ENCODE measurements around the gene SERPINB1.

The SERPINB1 gene

DNA sequence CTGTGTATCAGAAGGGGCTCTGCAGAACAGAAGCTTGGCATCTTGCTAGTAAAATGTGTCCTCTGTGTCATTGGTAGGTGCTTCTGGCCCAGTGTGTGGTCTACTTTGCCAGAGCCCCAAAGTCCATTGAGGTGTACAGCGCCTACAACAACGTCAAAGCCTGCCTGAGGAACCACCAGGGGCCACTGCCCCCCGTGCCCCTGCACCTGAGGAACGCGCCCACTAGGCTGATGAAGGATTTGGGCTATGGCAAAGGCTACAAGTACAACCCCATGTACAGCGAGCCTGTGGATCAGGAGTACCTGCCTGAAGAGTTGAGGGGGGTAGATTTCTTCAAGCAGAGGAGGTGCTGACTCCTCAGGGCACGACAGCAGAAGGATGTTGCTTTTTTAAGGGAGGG lies 56.7 kb downstream of the SERPINB1 start (continued):
- TF ChIP-seq ZBTB21 (tag by site-specific recombination; IDR thresholded peaks at IDR 0.05) (no peak), ZNF157 (tag by site-specific recombination; IDR thresholded peaks at IDR 0.05) (no peak), SP2 (tag by site-specific recombination; IDR thresholded peaks at IDR 0.05) (no peak), ZNF121 (tag by site-specific recombination; IDR thresholded peaks at IDR 0.05) (no peak), ZNF274 (IDR thresholded peaks at IDR 0.05; ENCODE audit: low read length) (no peak), ZNF274 (tag by site-specific recombination; IDR thresholded peaks at IDR 0.05; ENCODE audit: borderline replicate concordance) (no peak), ZNF600 (tag by site-specific recombination; IDR thresholded peaks at IDR 0.05) (no peak), ZNF548 (tag by site-specific recombination; IDR thresholded peaks at IDR 0.05) (no peak), ZNF19 (tag by site-specific recombination; IDR thresholded peaks at IDR 0.05; ENCODE audit: low read depth) (no peak)
- TF ChIP-seq, protein P1, sequence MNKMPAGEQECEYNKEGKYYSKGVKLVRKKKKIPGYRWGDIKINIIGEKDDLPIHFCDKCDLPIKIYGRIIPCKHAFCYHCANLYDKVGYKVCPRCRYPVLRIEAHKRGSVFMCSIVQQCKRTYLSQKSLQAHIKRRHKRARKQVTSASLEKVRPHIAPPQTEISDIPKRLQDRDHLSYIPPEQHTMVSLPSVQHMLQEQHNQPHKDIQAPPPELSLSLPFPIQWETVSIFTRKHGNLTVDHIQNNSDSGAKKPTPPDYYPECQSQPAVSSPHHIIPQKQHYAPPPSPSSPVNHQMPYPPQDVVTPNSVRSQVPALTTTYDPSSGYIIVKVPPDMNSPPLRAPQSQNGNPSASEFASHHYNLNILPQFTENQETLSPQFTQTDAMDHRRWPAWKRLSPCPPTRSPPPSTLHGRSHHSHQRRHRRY (tag by site-specific recombination; IDR thresholded peaks at IDR 0.05): no peak

DNA sequence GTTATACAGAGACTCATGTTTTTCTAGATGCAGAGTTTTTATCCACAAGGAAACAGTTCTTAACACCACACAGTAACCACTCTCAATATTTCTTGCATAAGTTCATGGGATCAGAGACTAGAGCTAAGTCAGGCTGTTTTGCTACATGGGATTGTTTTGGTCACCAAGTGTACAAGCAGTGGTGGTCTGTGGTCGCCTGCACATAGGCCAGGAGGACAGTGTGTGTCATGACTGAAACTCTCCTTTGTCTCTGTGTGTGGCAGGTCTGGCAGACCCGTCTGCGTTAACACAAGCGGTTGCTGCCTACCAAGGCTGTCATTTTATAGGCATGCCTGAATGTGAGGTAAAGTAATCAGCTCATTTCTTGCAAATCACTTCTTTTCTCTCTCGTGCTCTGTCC lies 57.6 kb downstream of the SERPINB1 start:
- ChIA-PET CTCF (interaction anchor here (0.9 to 2.9 kb wide), 3 partner anchors 12 to 203 kb away, joined by 3 to 18 read pairs (median 9); no protein-coding TSS in a partner anchor), POLR2A (interaction anchor here (0.5 to 2.1 kb wide), 3 partner anchors 12 to 567 kb away, joined by 4 to 5 read pairs (median 5); partner anchors contain the start of gene WRNIP1)
- H3K4me1 ChIP-seq (ENCODE audit: control insufficient read depth, insufficient read depth, low read length): 0 out of 2 replicates have a peak, but pooled peaks cover 2% of the 10 kb centered on the region
- H3K4me3 ChIP-seq (ENCODE audit: low read depth, low read length): no peak overlapping the region
- no peak overlapping the region for H3K27ac ChIP-seq (ENCODE audit: extremely low read depth, low read depth, low read length)
- peaks cover 0 to 76% of the 10 kb centered on the region in 2 experiments; a peak in 2 of 3 replicates for H3K36me3 ChIP-seq (ENCODE audit: control insufficient read depth in 2 of 2, insufficient read depth in 1 of 2, low read length in 2 of 2)
- TF ChIP-seq OVOL3 (tag by site-specific recombination; IDR thresholded peaks at IDR 0.05) (no peak), ZNF2 (tag by site-specific recombination; IDR thresholded peaks at IDR 0.05) (0 out of 2 replicates have a peak, but pooled peaks have one; percentile 43), ZNF157 (tag by site-specific recombination; IDR thresholded peaks at IDR 0.05) (no peak), GLIS1 (tag by site-specific recombination; IDR thresholded peaks at IDR 0.05) (no peak), ZNF658 (tag by site-specific recombination; IDR thresholded peaks at IDR 0.05) (no peak), ZNF266 (tag by site-specific recombination; IDR thresholded peaks at IDR 0.05; ENCODE audit: low read depth) (no peak), MEIS1 (CRISPR knock-in tag; IDR thresholded peaks at IDR 0.05; ENCODE audit: borderline replicate concordance) (no peak), ZNF629 (tag by site-specific recombination; IDR thresholded peaks at IDR 0.05) (no peak)
- TF ChIP-seq, protein P2, sequence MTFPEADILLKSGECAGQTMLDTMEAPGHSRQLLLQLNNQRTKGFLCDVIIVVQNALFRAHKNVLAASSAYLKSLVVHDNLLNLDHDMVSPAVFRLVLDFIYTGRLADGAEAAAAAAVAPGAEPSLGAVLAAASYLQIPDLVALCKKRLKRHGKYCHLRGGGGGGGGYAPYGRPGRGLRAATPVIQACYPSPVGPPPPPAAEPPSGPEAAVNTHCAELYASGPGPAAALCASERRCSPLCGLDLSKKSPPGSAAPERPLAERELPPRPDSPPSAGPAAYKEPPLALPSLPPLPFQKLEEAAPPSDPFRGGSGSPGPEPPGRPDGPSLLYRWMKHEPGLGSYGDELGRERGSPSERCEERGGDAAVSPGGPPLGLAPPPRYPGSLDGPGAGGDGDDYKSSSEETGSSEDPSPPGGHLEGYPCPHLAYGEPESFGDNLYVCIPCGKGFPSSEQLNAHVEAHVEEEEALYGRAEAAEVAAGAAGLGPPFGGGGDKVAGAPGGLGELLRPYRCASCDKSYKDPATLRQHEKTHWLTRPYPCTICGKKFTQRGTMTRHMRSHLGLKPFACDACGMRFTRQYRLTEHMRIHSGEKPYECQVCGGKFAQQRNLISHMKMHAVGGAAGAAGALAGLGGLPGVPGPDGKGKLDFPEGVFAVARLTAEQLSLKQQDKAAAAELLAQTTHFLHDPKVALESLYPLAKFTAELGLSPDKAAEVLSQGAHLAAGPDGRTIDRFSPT (tag by site-specific recombination; IDR thresholded peaks at IDR 0.05): no peak
- no peaks in the 10 kb centered on the region for H3K9me3 ChIP-seq (ENCODE audit: control insufficient read depth, insufficient read depth, low read depth, low read length)

DNA sequence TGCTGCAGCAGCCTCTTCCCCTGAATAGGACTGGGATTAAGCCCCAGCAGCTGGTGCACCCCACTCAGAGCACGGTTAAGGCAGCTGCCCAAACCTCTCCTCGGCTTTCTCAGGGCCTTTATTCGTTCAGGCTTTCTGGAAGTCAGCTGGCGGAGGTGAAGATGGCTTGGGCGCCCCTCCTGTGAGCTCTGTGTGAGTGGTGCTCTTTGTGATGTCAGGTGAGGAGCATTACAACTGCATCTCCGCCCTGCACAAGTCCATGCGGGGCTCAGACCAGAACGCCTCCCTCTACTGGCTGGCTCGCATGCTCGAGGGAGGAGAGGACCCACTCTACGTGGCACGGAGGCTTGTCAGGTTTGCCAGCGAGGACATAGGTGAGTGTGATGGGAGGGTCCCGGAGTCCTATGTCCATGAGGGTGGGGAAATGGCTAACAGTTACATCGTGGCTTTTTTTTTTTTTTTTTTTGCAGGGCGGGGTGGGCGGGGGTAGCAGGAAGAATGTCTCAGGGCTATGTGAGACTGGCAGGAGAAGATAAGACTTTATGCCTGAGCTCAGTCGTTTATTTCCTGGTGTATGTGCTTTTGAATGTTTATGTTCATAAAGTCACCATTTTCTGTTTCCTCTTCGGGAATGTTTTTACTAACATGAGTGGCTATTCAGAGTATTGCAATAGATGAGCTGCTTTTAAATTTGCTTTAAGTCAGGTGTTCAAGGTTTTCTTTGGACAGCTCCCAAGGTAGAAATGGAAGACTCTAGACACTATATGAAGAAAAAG lies 58.3 kb downstream of the SERPINB1 start:
- POLR2A ChIA-PET: interaction anchor here (0.5 to 2.1 kb wide), 3 partner anchors 11 to 568 kb away, joined by 4 to 5 read pairs (median 5); partner anchors contain the start of gene WRNIP1
- no peak overlapping the region for H3K27ac ChIP-seq (ENCODE audit: extremely low read depth, low read depth, low read length)
- H3K36me3 ChIP-seq (ENCODE audit: control insufficient read depth in 2 of 2, insufficient read depth in 1 of 2, low read length in 2 of 2): peaks cover 0 to 83% of the 10 kb centered on the region in 2 experiments; a peak in 2 of 3 replicates
- CTCF ChIA-PET: interaction anchor here (0.7 to 2.9 kb wide), 8 partner anchors 8 to 1186 kb away, joined by 3 to 18 read pairs (median 5); no protein-coding TSS in a partner anchor
- no peak overlapping the region for H3K4me3 ChIP-seq (ENCODE audit: low read depth, low read length)
- H3K9me3 ChIP-seq (ENCODE audit: control insufficient read depth, insufficient read depth, low read depth, low read length): no peaks in the 10 kb centered on the region
- H3K4me1 ChIP-seq (ENCODE audit: control insufficient read depth, insufficient read depth, low read length): 0 out of 2 replicates have a peak, but pooled peaks cover 2% of the 10 kb centered on the region
- TF ChIP-seq, protein P3, sequence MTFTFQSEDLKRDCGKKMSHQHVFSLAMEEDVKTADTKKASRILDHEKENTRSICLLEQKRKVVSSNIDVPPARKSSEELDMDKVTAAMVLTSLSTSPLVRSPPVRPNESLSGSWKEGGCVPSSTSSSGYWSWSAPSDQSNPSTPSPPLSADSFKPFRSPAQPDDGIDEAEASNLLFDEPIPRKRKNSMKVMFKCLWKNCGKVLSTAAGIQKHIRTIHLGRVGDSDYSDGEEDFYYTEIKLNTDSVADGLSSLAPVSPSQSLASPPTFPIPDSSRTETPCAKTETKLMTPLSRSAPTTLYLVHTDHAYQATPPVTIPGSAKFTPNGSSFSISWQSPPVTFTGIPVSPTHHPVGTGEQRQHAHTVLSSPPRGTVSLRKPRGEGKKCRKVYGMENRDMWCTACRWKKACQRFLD (tag by site-specific recombination; IDR thresholded peaks at IDR 0.05): no peak
- TF ChIP-seq ZNF404 (tag by site-specific recombination; IDR thresholded peaks at IDR 0.05) (no peak), ZNF600 (tag by site-specific recombination; IDR thresholded peaks at IDR 0.05) (0 out of 2 replicates have a peak, but pooled peaks have one; percentile 11), SETDB1 (IDR thresholded peaks at IDR 0.05; ENCODE audit: insufficient read length, low read length) (no peak), SP7 (tag by site-specific recombination; IDR thresholded peaks at IDR 0.05) (no peak), ZNF510 (tag by site-specific recombination; IDR thresholded peaks at IDR 0.05; ENCODE audit: insufficient replicate concordance) (no peak)
- TF ChIP-seq, protein P4, sequence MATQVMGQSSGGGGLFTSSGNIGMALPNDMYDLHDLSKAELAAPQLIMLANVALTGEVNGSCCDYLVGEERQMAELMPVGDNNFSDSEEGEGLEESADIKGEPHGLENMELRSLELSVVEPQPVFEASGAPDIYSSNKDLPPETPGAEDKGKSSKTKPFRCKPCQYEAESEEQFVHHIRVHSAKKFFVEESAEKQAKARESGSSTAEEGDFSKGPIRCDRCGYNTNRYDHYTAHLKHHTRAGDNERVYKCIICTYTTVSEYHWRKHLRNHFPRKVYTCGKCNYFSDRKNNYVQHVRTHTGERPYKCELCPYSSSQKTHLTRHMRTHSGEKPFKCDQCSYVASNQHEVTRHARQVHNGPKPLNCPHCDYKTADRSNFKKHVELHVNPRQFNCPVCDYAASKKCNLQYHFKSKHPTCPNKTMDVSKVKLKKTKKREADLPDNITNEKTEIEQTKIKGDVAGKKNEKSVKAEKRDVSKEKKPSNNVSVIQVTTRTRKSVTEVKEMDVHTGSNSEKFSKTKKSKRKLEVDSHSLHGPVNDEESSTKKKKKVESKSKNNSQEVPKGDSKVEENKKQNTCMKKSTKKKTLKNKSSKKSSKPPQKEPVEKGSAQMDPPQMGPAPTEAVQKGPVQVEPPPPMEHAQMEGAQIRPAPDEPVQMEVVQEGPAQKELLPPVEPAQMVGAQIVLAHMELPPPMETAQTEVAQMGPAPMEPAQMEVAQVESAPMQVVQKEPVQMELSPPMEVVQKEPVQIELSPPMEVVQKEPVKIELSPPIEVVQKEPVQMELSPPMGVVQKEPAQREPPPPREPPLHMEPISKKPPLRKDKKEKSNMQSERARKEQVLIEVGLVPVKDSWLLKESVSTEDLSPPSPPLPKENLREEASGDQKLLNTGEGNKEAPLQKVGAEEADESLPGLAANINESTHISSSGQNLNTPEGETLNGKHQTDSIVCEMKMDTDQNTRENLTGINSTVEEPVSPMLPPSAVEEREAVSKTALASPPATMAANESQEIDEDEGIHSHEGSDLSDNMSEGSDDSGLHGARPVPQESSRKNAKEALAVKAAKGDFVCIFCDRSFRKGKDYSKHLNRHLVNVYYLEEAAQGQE (tag by site-specific recombination; IDR thresholded peaks at IDR 0.05): peak; percentile 71
